AG09309 (cell line): ENCODE results near the gene PLA2G4A.

ENCODE experiments used
- DNase-seq: peaks from one replicate; pipeline ENCODE4 v3.0.0-alpha.2; 2010; ENCODE audit warnings: low read depth
- H3K4me3 ChIP-seq: 2 replicates; pipeline ENCODE4 v1.5.1; 2011; ENCODE audit warnings: mild to moderate bottlenecking, low read depth, low read length, moderate library complexity; ENCODE audit not compliant: control insufficient read depth
- CTCF ChIP-seq: IDR thresholded peaks from 2 replicates; pipeline ENCODE4 v1.5.1; 2011; ENCODE audit warnings: mild to moderate bottlenecking, low read depth, low read length, inconsistent platforms; ENCODE audit not compliant: insufficient read depth, control insufficient read depth; ENCODE audit errors: missing control alignments

PLA2G4A gene

GRCh38 chr1:186790101-186790500 lies 38.6 kb upstream of the PLA2G4A start:
- DNase-seq, result no peak
- no peak for TF ChIP-seq CTCF
- no peak overlapping the region for H3K4me3 ChIP-seq

- TF ChIP-seq CTCF, result no peak
- no peak for DNase-seq
- no peak overlapping the region for H3K4me3 ChIP-seq
Observed at GRCh38 chr1:186792870-186793581, 35.7 kb upstream of the PLA2G4A start.

GRCh38 chr1:186793582-186793927 lies 35.2 kb upstream of the PLA2G4A start:
- no peak for TF ChIP-seq CTCF
- DNase-seq, result no peak
- H3K4me3 ChIP-seq, result no peak overlapping the region

GRCh38 chr1:186798960-186799688 lies 29.6 kb upstream of the PLA2G4A start:
- no peak for DNase-seq
- H3K4me3 ChIP-seq, result no peak overlapping the region
- no peak for TF ChIP-seq CTCF

GRCh38 chr1:186799689-186800054 lies 29.1 kb upstream of the PLA2G4A start:
- TF ChIP-seq CTCF, result no peak
- no peak for DNase-seq
- no peak overlapping the region for H3K4me3 ChIP-seq

- no peak for TF ChIP-seq CTCF
- no peak overlapping the region for H3K4me3 ChIP-seq
- no peak for DNase-seq
Observed at GRCh38 chr1:186802388-186802787, 26.4 kb upstream of the PLA2G4A start.
